BLaER1 (cell line): ENCODE data around the gene TPSG1.
"Not testable (repeated sequence)": the region's sequence is repeated elsewhere in the genome, so short reads cannot be mapped to it uniquely, and the experiment has no call there.

ENCODE experiments used
- H3K27ac ChIP-seq: shearing (Covaris generic); formaldehyde crosslinking; 2 replicates; pipeline ENCODE4 v1.8.1; 2022
- H3K27me3 ChIP-seq: shearing (Covaris generic); formaldehyde crosslinking; 2 replicates; pipeline ENCODE4 v1.8.1; 2022
- H3K36me3 ChIP-seq: shearing (Covaris generic); formaldehyde crosslinking; 2 replicates; pipeline ENCODE4 v1.8.1; 2022
- H3K4me1 ChIP-seq: shearing (Covaris generic); formaldehyde crosslinking; 2 replicates; pipeline ENCODE4 v1.8.1; 2022
- H3K4me2 ChIP-seq: shearing (Covaris generic); formaldehyde crosslinking; 2 replicates; pipeline ENCODE4 v1.8.1; 2022
- H3K4me3 ChIP-seq: shearing (Covaris generic); formaldehyde crosslinking; 2 replicates; pipeline ENCODE4 v1.8.1; 2022
- H3K9ac ChIP-seq: shearing (Covaris generic); formaldehyde crosslinking; 2 replicates; pipeline ENCODE4 v1.8.1; 2022
- H3K9me3 ChIP-seq: shearing (Covaris generic); formaldehyde crosslinking; 2 replicates; pipeline ENCODE4 v1.8.1; 2022
- H4K20me1 ChIP-seq: shearing (Covaris generic); formaldehyde crosslinking; 2 replicates; pipeline ENCODE4 v1.8.1; 2022
- Cebpa-rat ChIP-seq: shearing (Covaris generic); IDR thresholded peaks from 2 replicates; pipeline ENCODE4 v1.8.1; 2022

The TPSG1 gene

GRCh38 chr16:1229476-1229875 lies 4.4 kb upstream of the TPSG1 start:
- not testable (repeated sequence) for H3K27ac ChIP-seq, H3K27me3 ChIP-seq, H4K20me1 ChIP-seq, H3K9me3 ChIP-seq, H3K4me3 ChIP-seq, H3K4me2 ChIP-seq, H3K36me3 ChIP-seq, H3K4me1 ChIP-seq, H3K9ac ChIP-seq

DNA sequence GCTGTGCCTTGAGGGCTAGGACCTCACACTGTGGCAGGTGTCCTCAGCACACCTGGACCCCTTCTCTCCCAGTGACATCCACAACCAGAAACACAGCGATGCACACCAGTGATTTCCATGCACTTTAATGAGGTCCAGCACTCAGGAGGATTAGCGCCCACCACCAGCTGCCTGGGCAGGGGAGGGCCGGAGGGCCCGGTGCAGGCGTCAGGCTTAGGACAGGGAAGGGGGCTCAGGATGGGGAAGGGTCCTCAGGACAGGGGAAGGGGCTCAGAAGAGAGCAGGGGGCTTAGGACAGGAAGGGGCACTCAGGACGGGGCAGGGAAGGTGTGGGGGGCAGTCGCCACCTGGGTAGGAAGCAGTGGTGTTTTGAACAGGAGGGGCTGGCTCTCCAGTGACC lies 3.2 kb upstream of the TPSG1 start:
- H3K4me2 ChIP-seq, H3K27me3 ChIP-seq, H3K36me3 ChIP-seq, H3K9me3 ChIP-seq, H3K27ac ChIP-seq, H3K4me1 ChIP-seq, H3K4me3 ChIP-seq, H3K9ac ChIP-seq: not testable (repeated sequence)
- H4K20me1 ChIP-seq = peaks cover 14% of the 10 kb centered on the region; the same call in 1 of the 2 replicates

GRCh38 chr16:1226692-1227091 lies 1.6 kb upstream of the TPSG1 start:
- H3K4me3 ChIP-seq, H3K4me2 ChIP-seq, H3K4me1 ChIP-seq, H3K9me3 ChIP-seq, H3K27me3 ChIP-seq, H3K9ac ChIP-seq, H3K36me3 ChIP-seq, H3K27ac ChIP-seq: not testable (repeated sequence)
- H4K20me1 ChIP-seq = peaks cover 29% of the 10 kb centered on the region

- H3K27ac ChIP-seq, H3K4me2 ChIP-seq: not testable (repeated sequence)
These were observed 752 bp upstream of the TPSG1 start for GRCh38 chr16:1225728-1226311.

DNA sequence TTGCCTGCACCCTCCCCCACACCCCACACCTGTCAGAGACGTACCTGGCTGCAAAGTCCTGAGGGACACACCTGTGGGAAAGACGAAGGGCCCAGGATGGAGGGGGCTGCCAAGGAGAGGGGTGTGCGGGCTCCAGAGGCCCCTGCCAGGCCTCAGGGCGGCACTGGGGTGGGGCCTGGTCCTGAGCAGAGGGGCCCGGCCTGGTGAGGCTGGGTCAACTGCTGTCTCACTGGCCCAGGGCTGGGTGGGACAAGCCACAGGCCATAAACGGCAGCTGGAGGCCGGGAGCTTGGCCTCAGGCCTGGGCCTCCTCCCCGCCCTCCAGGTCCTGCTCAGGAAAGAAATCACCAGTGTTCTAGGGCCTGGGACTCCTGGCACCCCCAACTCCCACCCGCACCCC lies 510 bp downstream of the TPSG1 start:
- peaks cover 16% of the 10 kb centered on the region for H3K36me3 ChIP-seq
- no peaks in the 10 kb centered on the region for H3K27me3 ChIP-seq
- no peak overlapping the region for H3K27ac ChIP-seq
- no peak overlapping the region for H3K9ac ChIP-seq
- H3K9me3 ChIP-seq = no peaks in the 10 kb centered on the region
- H4K20me1 ChIP-seq = peaks cover 47% of the 10 kb centered on the region
- H3K4me1 ChIP-seq = no peaks in the 10 kb centered on the region
- H3K4me3 ChIP-seq = no peak overlapping the region
- no peak for TF ChIP-seq Cebpa-rat
- no peak overlapping the region for H3K4me2 ChIP-seq

More at GRCh38 chr16:1225728-1226311, 752 bp upstream of the TPSG1 start:
- not testable (repeated sequence) for H3K27me3 ChIP-seq, H3K4me1 ChIP-seq, H3K9ac ChIP-seq, H3K4me3 ChIP-seq, H3K9me3 ChIP-seq, H3K36me3 ChIP-seq
- peaks cover 38% of the 10 kb centered on the region for H4K20me1 ChIP-seq

DNA sequence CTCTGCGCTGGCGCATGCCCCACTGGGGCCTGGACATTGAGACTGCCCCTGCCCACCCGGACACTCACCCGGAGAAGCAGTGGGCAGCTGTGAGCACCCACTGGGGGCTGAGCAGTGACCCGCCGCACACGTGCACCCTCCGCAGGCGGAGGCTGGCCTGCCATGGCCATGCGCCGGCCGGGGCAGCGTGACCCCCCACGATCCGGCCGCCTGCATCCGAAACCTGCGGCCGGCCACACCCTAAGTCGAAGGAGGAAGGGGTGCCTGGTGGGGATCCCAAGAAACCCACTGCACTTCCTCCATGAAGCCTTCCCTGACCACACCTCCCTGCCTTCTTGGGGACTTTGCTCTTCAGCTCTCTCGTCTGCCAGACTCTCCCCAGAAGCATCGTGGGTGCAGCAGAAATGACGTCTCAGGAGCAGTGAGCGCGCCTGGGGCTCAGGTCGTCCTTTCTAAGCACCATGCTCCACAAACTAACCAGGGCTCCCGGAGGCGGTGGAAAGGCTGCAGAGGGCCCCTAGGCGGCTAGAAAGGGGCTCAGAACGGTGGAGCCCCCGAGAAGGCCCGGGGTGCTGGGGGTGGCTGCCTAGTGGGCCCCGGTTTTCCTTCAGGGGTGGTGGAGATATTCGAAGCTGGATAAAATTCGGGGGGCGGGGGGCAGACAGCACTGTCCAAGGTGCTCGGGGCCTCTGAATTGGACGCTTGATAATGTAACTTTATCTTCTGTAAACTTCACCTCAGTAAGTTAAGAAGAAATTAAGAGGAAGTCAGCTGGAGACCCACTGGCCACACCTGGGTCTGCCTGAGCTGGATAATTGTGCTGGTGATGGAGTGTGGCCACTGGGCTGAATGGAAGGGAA lies 1.5 kb downstream of the TPSG1 start:
- Histone ChIP-seq H3K36me3 (peaks cover 24% of the 10 kb centered on the region), H3K9ac (no peak overlapping the region), H3K4me1 (no peaks in the 10 kb centered on the region), H3K27me3 (no peaks in the 10 kb centered on the region), H3K27ac (no peak overlapping the region), H3K9me3 (no peaks in the 10 kb centered on the region), H4K20me1 (peaks cover 47% of the 10 kb centered on the region), H3K4me3 (no peak overlapping the region), H3K4me2 (no peak overlapping the region)
- TF ChIP-seq Cebpa-rat = no peak

DNA sequence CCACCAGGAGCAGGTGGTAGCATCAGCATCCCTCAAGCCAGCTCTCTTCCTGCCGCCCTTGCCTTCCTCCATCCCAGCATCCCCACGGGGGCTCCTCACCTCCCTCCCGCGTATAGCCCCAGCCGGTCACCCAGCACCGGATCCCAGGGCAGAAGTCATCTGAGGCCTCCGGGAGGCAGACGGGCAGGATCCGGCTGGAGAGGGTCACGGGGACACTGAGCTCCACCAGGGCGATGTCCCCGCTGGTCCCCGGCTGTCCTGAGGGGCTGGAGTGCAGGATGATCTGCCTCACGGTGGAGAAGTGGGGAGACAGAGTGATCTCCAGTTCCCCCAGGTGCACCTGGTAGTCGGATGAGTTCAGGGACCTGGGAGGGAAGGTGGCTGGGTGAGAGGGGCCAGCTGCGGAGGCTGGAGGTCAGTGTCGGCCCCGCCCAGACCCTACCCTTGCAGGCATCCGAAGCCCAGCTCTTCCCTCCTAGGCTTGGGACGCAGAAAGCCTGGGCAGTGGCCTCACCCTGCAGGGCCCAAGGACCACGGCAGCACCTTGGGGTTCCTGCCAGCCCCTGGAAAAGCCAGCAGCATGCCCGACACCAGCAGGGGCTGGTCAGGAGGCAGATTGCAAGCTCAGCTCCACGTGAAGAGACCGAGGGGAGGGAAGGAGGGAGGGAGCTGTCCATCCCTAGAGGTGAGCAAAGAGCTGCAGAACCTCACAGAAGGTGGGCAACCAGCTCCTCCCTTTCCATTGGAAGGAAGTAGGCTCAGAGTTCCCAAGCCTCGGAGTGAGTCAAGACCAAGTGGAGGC lies 2.3 kb downstream of the TPSG1 start:
- no peak overlapping the region for H3K4me3 ChIP-seq
- no peak overlapping the region for H3K9ac ChIP-seq
- H3K36me3 ChIP-seq = peaks cover 31% of the 10 kb centered on the region
- no peak for TF ChIP-seq Cebpa-rat
- H3K4me1 ChIP-seq = no peaks in the 10 kb centered on the region
- no peak overlapping the region for H3K27ac ChIP-seq
- peaks cover 47% of the 10 kb centered on the region for H4K20me1 ChIP-seq
- no peak overlapping the region for H3K4me2 ChIP-seq
- H3K27me3 ChIP-seq = no peaks in the 10 kb centered on the region
- H3K9me3 ChIP-seq = no peaks in the 10 kb centered on the region

DNA sequence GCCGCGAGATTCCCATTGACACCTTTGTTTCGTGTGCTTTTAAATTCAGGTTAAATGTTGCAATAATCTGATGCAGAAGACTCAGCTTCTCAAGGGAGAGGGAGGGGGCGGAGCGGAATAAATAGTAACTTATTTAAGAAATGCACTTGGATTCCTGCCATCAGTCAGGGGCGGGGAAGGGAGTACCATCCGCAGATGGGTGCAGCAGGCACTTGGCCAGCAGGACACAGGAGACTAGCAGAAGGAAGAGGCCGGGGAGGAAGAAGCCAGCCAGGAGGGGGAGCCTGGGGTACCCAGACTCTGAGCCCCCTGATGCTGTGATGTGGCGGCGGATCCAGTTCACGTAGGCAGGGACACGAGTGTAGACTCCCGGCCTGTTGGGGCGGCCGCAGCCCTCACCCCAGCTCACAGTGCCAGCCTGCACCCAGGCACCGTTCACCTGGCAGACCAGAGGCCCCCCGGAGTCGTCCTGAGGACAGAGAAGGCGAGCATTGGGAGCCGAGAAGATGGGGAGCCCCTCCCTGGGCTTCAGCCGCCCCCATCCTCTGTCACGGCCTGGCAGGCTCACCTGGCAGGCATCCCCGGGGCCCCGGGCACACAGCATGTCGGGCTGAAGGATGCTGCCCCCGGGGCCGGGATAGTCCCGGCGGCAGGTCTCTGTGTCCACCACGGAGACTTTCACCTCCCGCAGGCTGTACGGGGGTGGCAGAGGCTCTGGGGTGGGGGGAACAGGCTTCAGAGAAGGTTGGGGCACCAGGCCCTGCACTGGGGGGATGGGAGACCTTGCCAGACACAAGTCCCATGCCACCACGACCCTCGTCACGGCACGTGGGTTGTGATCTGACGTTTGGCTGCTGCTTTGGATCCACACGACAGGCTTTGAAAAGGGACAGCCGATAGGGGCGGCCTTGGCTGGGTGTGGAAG lies 3.2 kb downstream of the TPSG1 start:
- Histone ChIP-seq H3K4me3 (no peak overlapping the region), H3K4me1 (no peaks in the 10 kb centered on the region), H3K9me3 (no peaks in the 10 kb centered on the region), H3K4me2 (no peak overlapping the region), H3K36me3 (peaks cover 40% of the 10 kb centered on the region), H4K20me1 (peaks cover 56% of the 10 kb centered on the region), H3K27me3 (no peaks in the 10 kb centered on the region), H3K27ac (no peak overlapping the region), H3K9ac (no peak overlapping the region)
- no peak for TF ChIP-seq Cebpa-rat

- no peaks in the 10 kb centered on the region for H3K9me3 ChIP-seq
- no peak overlapping the region for H3K9ac ChIP-seq
- TF ChIP-seq Cebpa-rat = no peak
- H3K27me3 ChIP-seq = no peaks in the 10 kb centered on the region
- H3K4me1 ChIP-seq = peaks cover 3% of the 10 kb centered on the region
- H3K36me3 ChIP-seq = peaks cover 49% of the 10 kb centered on the region
- peaks cover 64% of the 10 kb centered on the region for H4K20me1 ChIP-seq
- H3K27ac ChIP-seq = no peak overlapping the region
- H3K4me2 ChIP-seq = no peak overlapping the region
- no peak overlapping the region for H3K4me3 ChIP-seq
These were observed 4.0 kb downstream of the TPSG1 start for GRCh38 chr16:1220841-1221627.
